ENCODE measurements around the gene CYP4B1.
"Not testable (repeated sequence)": the region's sequence is repeated elsewhere in the genome, so short reads cannot be mapped to it uniquely, and the experiment has no call there.

Gene CYP4B1

GRCh38 chr1:46798810-46799209, at the start of gene CYP4B1:
TSS of gene CYP4B1 (plus strand) at chr1:46799046. CDS start at chr1:46799082, 36 bp downstream.
- DNase-seq, result no peak

DNA sequence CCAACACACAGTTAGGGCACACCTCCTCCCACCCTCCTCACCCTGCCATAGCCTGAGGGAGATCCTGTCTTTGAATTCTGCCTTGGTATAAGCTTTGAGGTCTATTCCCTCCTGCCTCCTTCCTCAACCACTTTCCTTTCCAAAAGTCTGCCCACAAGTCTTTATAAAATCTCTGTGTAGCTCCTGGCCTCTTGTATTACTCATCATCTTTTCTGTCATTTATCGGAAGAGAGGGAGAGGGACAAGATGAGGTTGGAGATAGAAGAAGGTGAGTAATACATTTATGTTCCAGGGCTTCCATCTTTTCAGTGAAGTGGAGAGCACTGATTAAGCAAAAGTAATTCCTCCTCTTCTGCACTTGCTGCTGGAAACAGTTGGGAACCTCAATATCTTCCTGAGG, 49.4 kb upstream of the CYP4B1 start:
- no peak for DNase-seq

GRCh38 chr1:46749921-46750404, 48.9 kb upstream of the CYP4B1 start:
- DNase-seq, result no peak

DNA sequence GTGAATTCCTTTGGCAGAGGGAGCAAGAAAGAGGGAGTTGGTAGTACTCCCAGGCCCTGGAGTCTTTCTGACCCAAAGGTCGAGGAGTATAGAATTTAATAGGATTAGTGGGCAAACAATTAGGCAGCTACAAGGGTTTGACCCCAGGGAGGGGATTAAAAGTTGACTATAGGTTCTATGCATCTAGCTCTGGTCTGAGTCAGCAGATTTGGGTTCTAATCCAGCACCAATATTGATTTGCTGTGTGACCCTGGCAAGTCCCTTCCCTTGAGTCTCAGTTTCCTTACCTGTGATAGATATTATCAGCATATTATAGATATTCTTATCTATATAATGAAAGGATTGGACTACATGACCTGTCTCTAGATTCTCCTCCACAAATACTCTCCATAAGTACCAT, 44.9 kb upstream of the CYP4B1 start:
- DNase-seq, result no peak

DNA sequence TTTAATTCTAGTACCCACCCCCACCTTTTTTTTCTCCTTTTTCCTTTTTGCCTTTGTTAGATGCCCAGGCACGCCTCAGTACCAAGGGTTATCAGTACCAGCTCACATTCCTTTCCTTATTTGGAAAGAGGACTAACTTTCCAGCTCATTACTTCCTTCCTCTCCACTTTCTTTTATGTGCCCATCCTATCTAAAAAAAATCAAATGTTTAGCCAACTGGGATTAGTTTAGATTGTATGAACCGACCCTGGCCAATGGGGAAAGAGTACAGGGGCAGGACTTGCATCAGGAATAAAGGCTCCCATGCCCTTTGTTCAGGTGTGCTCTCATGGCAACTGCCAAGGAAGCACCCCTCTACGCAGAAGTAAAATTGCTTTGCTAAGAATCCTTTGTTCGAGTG, 44.1 kb upstream of the CYP4B1 start:
- not testable (repeated sequence) for DNase-seq

DNA sequence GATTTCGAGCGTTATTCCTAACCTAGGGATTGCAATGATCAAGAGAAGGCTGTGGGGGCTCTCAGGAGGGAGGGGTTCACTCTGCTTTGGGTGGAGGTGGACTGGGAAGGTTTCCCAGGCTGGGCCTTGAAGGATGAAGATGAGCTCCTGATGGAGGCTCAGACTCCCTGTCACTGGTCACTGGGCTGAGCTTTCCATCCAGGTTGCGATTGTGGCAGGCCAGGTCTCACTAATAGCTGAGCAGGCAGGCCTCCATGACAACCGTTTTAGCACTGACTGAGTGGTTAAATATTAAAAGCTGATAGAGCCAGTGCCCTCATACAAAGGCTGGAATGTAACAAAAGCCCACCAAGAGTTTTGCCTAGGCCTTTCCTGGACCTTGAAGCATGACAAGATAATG, 43.7 kb upstream of the CYP4B1 start:
- no peak for DNase-seq

DNA sequence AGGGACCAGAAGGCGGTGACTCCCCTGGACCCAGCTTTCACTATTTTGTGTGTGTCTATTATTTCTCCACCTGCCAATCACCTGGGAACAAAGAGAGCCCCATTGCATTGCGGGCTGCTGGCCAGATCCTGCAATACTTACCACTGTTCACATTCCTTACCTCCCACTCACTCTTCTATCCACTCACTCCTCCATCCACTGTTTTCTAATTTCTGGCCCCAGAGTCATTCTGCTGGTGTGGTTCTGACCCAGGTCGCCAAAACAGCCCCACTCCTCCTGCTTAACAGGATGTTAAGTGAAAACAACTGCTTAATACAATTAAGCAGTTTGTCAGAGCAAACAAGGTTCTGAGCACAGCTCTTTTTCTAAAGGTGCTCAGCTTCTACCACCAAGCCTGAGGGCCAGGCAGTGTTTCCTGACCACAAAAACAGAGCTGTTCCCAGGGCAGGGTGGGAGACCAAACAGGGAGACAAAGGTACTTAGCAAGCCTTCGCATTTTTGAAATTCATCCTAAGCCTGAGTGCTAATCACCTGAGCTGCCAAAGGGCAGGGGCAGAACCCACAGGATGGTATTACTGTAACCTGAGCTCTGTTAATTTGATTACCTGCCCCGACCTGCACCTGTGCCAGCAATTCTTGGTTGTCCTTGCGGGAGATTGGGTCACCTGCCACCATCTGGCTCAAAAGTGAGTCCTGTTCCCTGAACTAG, 41.4 kb upstream of the CYP4B1 start:
- no peak for DNase-seq

DNA sequence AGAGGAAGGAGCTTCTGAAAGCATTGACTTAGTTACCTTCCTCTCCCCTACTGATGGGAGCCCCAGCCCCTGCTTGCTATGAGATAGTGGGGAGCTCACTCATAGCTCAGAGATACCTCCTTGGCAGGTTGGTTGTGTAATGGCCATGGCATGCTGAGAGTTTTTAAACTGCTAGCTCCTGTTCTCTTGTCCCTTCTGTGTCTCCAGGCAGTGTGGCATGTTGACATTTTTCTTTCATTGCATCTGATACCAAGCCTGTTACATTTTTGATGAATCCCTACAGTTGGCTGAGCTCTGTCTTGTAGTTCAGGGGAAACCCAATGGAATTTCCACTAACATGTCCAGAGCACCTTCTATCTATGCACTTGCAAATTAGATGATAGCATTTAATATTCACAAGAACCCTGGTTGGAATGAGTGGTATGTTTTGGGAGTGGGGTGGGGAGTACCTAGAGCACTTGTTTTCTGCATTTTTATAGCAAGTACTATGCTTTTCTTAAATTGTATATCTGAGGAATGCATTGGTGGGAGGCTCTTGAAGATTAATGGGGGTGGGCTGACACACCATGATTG, 40.8 kb upstream of the CYP4B1 start:
- DNase-seq, result no peak

DNA sequence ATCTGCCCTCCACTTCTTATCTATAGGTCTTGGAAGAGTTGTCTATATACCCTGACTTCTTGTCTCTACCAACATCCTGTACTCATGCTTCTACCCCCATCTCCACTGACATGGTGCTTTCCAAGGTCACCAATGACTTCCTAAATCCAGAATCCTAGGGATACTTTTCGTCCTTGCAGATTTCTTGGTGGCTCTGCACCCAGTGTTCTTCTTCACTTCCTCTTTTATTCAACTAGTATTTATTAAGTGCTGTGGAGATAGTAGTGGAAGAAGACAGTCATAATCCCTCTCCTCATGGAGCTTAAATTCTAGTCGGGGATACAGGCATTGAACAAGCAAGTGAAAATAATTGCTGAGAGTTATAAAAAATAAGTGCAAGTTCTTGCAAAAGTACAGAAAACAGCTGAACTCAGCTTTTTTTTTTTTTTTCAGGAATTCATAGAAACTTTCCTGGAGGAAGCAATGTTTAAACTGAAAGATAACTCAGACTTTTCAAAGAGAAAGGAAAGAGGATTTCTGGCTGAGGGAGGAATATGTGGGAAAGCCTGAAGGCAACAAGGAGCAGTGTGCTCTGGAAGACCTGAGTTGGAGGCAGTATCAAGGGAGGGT, 38.2 kb upstream of the CYP4B1 start:
- no peak for DNase-seq

DNA sequence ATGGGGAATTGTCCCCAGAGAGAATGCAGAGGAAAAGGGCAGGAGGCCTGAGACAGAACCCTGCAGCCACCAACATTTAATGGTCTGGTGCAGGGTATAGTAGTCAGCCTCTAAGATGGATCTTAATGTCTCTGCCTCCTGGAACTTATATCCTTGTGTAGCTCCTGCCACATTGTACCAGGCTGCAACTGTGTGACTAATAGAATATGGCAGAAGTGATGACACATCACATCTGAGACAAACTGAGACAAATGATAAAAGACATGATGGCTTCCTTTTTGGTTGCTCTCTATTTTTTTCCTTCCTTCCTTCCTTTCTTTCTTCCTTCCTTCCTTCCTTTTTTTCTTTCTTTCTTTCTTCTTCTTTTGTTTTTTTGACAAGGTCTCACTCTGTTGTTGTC, 37.1 kb upstream of the CYP4B1 start:
- DNase-seq, result no peak

- DNase-seq, result no peak
Measured at GRCh38 chr1:46764402-46764801, 34.4 kb upstream of the CYP4B1 start.

- no peak for DNase-seq
Measured at GRCh38 chr1:46767649-46768282, 31.1 kb upstream of the CYP4B1 start.

GRCh38 chr1:46768445-46768844, 30.4 kb upstream of the CYP4B1 start:
- no peak for DNase-seq

- no peak for DNase-seq
Measured at GRCh38 chr1:46769028-46769740, 29.7 kb upstream of the CYP4B1 start.

DNA sequence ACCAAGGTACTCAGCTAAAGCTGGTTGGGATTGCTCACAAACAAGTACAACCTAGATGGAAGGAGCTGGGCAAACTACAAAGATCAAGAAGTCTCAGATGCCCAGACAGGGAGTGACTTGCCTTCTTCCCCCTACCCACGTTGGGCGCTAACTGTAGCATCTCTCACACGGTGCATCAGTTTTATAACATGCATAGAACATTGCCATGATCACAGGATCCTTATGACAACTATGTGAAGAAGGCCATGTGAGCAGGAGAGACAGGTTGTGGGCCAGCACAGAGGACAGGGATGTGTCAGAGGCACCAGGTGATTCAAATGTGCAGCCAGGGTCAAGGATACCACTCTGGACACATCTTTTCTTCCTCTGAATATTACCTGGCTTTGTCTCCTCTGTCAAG, 28.3 kb upstream of the CYP4B1 start:
- DNase-seq, result no peak

GRCh38 chr1:46772571-46772970, 26.3 kb upstream of the CYP4B1 start:
- DNase-seq, result no peak

GRCh38 chr1:46774297-46774696, 24.5 kb upstream of the CYP4B1 start:
- DNase-seq, result no peak

GRCh38 chr1:46778456-46778855, 20.4 kb upstream of the CYP4B1 start:
- DNase-seq, result not testable (repeated sequence)

DNA sequence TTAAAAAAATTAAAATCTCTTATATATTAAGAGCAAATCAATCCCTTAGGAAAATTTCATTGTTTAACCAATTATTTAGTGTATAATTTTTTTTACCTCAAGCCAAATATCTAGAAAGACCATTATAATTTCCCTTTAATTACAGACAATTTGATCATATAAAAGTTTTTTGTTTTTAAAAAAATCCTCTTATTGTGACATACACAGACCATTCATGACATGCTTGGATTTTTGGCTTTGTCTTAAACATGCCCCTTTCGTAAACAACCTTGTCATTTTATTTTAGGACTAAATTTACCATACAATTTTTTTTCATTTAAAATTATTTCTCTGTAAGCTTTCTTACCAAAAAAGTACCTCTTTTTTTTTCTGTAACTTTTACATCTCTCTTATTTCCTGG, 14.2 kb upstream of the CYP4B1 start:
- DNase-seq, result no peak

GRCh38 chr1:46788634-46789033, 10.2 kb upstream of the CYP4B1 start:
- DNase-seq, result not testable (repeated sequence)

- DNase-seq, result no peak
Measured at GRCh38 chr1:46790446-46791101, 8.3 kb upstream of the CYP4B1 start.

GRCh38 chr1:46793126-46793525, 5.7 kb upstream of the CYP4B1 start:
- DNase-seq, result no peak

All from activated naive CD4-positive, alpha-beta T cell (primary cell).